Gastroesophageal sphincter (tissue), 3 donors: ENCODE measurements around the gene GPHA2.

Experiments
- CTCF ChIP-seq, 4 experiments: fragments of 200-600 bp in 2 of 4; fragments of 450-650 bp in 2 of 4; sonication (generic) in 1 of 4; IDR thresholded peaks; one replicate each; pipeline ENCODE4 v1.5.1; 2017 to 2019; ENCODE audit warnings: antibody characterized with exemption in 4 of 4, mild to moderate bottlenecking in 2 of 4, moderate library complexity in 2 of 4
- EP300 ChIP-seq: sonication (generic); formaldehyde crosslinking; IDR thresholded peaks from one replicate; pipeline ENCODE4 v1.6.1; 2017; ENCODE audit warnings: antibody characterized with exemption, mild to moderate bottlenecking
- POLR2A ChIP-seq, 2 donors: fragments of 450-650 bp; IDR thresholded peaks; one replicate each; pipeline ENCODE4 v1.6.1; 2017; ENCODE audit warnings: antibody characterized with exemption in 2 of 2, mild to moderate bottlenecking in 2 of 2, moderate library complexity in 1 of 2
- POLR2AphosphoS5 ChIP-seq: sonication (generic); formaldehyde crosslinking; IDR thresholded peaks from one replicate; pipeline ENCODE4 v1.6.1; 2017; ENCODE audit warnings: antibody characterized with exemption

GRCh38 chr11:64892838-64893193 lies 42.9 kb downstream of the GPHA2 start:
- TF ChIP-seq POLR2AphosphoS5 (no peak), POLR2A (IDR thresholded peaks at IDR 0.05) (no peak), CTCF (IDR thresholded peaks at IDR 0.05) (no peak), EP300 (no peak)
